ENCODE measurements around the gene MED23.

DNA sequence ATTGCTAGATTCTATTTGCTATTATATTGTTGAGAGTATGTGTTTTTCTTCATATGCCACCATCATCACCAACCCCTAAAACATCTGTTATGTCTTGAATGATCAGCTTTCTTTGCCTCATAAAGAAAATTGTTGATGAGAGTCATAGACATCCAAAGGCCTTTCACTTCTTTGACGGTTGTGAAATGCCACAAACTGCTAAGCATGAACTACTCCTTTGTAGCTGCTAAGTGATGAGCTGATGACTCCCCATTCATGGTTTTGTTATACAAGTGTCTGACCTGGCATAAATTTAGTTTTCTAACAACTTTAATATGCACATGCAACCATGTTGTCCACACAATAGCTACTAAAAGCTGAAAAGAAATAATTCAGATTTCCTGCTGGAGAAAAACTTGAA lies 684 bp upstream of the MED23 start:
- TF ChIP-seq ZC3H10 (CRISPR knock-in tag; IDR thresholded peaks at IDR 0.05) (no peak), OSR1 (CRISPR knock-in tag; IDR thresholded peaks at IDR 0.05) (no peak), ARNTL (CRISPR knock-in tag; IDR thresholded peaks at IDR 0.05; ENCODE audit: borderline replicate concordance, low read depth) (no peak), ZFP3 (CRISPR knock-in tag; IDR thresholded peaks at IDR 0.05) (no peak), BACH2 (CRISPR knock-in tag; IDR thresholded peaks at IDR 0.05; ENCODE audit: borderline replicate concordance) (no peak), ZNF8 (CRISPR knock-in tag; IDR thresholded peaks at IDR 0.05) (no peak), ZNF565 (CRISPR knock-in tag; conservative IDR thresholded peaks at IDR 0.05; ENCODE audit: low read depth) (no peak)
- TF ChIP-seq, protein P1, sequence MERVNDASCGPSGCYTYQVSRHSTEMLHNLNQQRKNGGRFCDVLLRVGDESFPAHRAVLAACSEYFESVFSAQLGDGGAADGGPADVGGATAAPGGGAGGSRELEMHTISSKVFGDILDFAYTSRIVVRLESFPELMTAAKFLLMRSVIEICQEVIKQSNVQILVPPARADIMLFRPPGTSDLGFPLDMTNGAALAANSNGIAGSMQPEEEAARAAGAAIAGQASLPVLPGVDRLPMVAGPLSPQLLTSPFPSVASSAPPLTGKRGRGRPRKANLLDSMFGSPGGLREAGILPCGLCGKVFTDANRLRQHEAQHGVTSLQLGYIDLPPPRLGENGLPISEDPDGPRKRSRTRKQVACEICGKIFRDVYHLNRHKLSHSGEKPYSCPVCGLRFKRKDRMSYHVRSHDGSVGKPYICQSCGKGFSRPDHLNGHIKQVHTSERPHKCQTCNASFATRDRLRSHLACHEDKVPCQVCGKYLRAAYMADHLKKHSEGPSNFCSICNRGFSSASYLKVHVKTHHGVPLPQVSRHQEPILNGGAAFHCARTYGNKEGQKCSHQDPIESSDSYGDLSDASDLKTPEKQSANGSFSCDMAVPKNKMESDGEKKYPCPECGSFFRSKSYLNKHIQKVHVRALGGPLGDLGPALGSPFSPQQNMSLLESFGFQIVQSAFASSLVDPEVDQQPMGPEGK (CRISPR knock-in tag; IDR thresholded peaks at IDR 0.05; ENCODE audit: borderline replicate concordance) = no peak
- TF ChIP-seq, protein P2, sequence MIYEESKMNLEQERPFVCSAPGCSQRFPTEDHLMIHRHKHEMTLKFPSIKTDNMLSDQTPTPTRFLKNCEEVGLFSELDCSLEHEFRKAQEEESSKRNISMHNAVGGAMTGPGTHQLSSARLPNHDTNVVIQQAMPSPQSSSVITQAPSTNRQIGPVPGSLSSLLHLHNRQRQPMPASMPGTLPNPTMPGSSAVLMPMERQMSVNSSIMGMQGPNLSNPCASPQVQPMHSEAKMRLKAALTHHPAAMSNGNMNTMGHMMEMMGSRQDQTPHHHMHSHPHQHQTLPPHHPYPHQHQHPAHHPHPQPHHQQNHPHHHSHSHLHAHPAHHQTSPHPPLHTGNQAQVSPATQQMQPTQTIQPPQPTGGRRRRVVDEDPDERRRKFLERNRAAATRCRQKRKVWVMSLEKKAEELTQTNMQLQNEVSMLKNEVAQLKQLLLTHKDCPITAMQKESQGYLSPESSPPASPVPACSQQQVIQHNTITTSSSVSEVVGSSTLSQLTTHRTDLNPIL (CRISPR knock-in tag; IDR thresholded peaks at IDR 0.05; ENCODE audit: low read depth) = no peak
